GM06990 (cell line): Measurements from ENCODE around the gene DENND6B.

Experiments used
- DNase-seq: peaks from one replicate; pipeline ENCODE4 v3.0.0-alpha.2; 2011; ENCODE audit not compliant: insufficient read length; ENCODE audit errors: extremely low read depth
- H3K27me3 ChIP-seq: replicated peaks from 2 replicates; pipeline ENCODE4 v1.6.0; 2011; ENCODE audit warnings: low read length; ENCODE audit not compliant: control insufficient read depth, insufficient read depth
- H3K36me3 ChIP-seq: 2 replicates; pipeline ENCODE4 v1.5.1; 2011; ENCODE audit warnings: low read length; ENCODE audit not compliant: control insufficient read depth, insufficient read depth
- H3K4me3 ChIP-seq: replicated peaks from 2 replicates; pipeline ENCODE4 v1.5.1; 2011; ENCODE audit warnings: low read depth, mild to moderate bottlenecking, control low read depth, low read length
- CTCF ChIP-seq: IDR thresholded peaks from 2 replicates; pipeline ENCODE4 v1.5.1; 2011; ENCODE audit warnings: low read length, control low read depth, mild to moderate bottlenecking, inconsistent platforms; ENCODE audit not compliant: insufficient read depth, poor library complexity, severe bottlenecking

DENND6B gene

GRCh38 chr22:50314455-50315288 lies 12.1 kb downstream of the DENND6B start:
- no peak for TF ChIP-seq CTCF
- peak overlapping the region; percentile 61 for H3K4me3 ChIP-seq
- H3K27me3 ChIP-seq: no peaks in the 10 kb centered on the region
- peak; percentile 95 for DNase-seq
- peaks cover 2% of the 10 kb centered on the region for H3K36me3 ChIP-seq

- TF ChIP-seq CTCF: no peak
- no peak for DNase-seq
- H3K4me3 ChIP-seq: peak overlapping the region; percentile 61
These were observed 12.7 kb downstream of the DENND6B start for GRCh38 chr22:50314081-50314454.

GRCh38 chr22:50313600-50313999 lies 13.2 kb downstream of the DENND6B start:
- Histone ChIP-seq H3K36me3 (peaks cover 2% of the 10 kb centered on the region), H3K4me3 (peak overlapping the region; percentile 61), H3K27me3 (no peaks in the 10 kb centered on the region)
- DNase-seq: no peak
- TF ChIP-seq CTCF: no peak

More at GRCh38 chr22:50314081-50314454, 12.7 kb downstream of the DENND6B start:
- Histone ChIP-seq H3K27me3 (no peaks in the 10 kb centered on the region), H3K36me3 (peaks cover 2% of the 10 kb centered on the region)

- peak overlapping the region; percentile 27 for H3K4me3 ChIP-seq
- DNase-seq: peak; percentile 5
- peaks cover 2% of the 10 kb centered on the region for H3K36me3 ChIP-seq
- H3K27me3 ChIP-seq: no peaks in the 10 kb centered on the region
- TF ChIP-seq CTCF: no peak
These were observed 13.8 kb downstream of the DENND6B start for GRCh38 chr22:50313021-50313420.

GRCh38 chr22:50312371-50312770 lies 14.4 kb downstream of the DENND6B start:
- peaks cover 2% of the 10 kb centered on the region for H3K36me3 ChIP-seq
- no peak overlapping the region for H3K4me3 ChIP-seq
- no peaks in the 10 kb centered on the region for H3K27me3 ChIP-seq
- TF ChIP-seq CTCF: no peak
- DNase-seq: no peak
